Measurements from ENCODE around the gene XRCC1.

DNA sequence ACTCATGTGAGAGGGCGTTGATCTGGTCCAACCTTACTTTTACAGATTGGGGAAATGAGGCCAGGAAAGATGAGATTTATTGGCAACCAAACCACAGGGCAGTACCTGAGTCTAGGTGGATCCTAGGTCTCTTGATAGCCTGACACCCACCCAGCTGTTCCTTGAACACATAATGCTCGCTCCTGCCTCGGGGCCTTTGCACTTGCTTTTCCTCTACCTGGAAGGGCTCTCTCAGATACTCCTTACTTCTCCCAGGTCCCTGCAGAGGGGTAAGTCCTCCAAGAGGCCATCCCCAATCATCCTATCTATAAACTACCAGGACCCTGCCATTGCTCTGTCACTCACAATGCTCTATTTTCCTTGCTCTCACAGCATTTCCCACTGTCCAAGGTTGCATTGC lies 34.9 kb downstream of the XRCC1 start:
- TF ChIP-seq, protein P1, sequence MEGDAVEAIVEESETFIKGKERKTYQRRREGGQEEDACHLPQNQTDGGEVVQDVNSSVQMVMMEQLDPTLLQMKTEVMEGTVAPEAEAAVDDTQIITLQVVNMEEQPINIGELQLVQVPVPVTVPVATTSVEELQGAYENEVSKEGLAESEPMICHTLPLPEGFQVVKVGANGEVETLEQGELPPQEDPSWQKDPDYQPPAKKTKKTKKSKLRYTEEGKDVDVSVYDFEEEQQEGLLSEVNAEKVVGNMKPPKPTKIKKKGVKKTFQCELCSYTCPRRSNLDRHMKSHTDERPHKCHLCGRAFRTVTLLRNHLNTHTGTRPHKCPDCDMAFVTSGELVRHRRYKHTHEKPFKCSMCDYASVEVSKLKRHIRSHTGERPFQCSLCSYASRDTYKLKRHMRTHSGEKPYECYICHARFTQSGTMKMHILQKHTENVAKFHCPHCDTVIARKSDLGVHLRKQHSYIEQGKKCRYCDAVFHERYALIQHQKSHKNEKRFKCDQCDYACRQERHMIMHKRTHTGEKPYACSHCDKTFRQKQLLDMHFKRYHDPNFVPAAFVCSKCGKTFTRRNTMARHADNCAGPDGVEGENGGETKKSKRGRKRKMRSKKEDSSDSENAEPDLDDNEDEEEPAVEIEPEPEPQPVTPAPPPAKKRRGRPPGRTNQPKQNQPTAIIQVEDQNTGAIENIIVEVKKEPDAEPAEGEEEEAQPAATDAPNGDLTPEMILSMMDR (IDR thresholded peaks at IDR 0.05; ENCODE audit: insufficient read depth, low read length), result no peak
- TF ChIP-seq, protein P2, sequence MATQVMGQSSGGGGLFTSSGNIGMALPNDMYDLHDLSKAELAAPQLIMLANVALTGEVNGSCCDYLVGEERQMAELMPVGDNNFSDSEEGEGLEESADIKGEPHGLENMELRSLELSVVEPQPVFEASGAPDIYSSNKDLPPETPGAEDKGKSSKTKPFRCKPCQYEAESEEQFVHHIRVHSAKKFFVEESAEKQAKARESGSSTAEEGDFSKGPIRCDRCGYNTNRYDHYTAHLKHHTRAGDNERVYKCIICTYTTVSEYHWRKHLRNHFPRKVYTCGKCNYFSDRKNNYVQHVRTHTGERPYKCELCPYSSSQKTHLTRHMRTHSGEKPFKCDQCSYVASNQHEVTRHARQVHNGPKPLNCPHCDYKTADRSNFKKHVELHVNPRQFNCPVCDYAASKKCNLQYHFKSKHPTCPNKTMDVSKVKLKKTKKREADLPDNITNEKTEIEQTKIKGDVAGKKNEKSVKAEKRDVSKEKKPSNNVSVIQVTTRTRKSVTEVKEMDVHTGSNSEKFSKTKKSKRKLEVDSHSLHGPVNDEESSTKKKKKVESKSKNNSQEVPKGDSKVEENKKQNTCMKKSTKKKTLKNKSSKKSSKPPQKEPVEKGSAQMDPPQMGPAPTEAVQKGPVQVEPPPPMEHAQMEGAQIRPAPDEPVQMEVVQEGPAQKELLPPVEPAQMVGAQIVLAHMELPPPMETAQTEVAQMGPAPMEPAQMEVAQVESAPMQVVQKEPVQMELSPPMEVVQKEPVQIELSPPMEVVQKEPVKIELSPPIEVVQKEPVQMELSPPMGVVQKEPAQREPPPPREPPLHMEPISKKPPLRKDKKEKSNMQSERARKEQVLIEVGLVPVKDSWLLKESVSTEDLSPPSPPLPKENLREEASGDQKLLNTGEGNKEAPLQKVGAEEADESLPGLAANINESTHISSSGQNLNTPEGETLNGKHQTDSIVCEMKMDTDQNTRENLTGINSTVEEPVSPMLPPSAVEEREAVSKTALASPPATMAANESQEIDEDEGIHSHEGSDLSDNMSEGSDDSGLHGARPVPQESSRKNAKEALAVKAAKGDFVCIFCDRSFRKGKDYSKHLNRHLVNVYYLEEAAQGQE (IDR thresholded peaks at IDR 0.05; ENCODE audit: insufficient replicate concordance, low read depth), result no peak
- no peak for TF ChIP-seq SPI1 (IDR thresholded peaks at IDR 0.05; ENCODE audit: borderline replicate concordance, low read depth)

Data from HL-60 (cell line).